Measurements from ENCODE around the gene HADHB. TPM values are rescaled to one million over a fixed set of nuclear protein-coding genes. Genes with fewer than 3 reads are reported as not detected.

Gene HADHB
- 79.8 and 104 TPM in 2 replicates for total RNA-seq

GRCh38 chr2:26244309-26245230 lies at the start of gene HADHB, which contains the start of gene HADHA:
HADHB (plus strand) TSS chr2:26244939; CDS start chr2:26254255, 9,316 bp downstream.
HADHA (minus strand) TSS chr2:26244632; CDS start chr2:26244596, 36 bp downstream.

Other genes with a start within 250 kb of the HADHB start
- 81.2 and 167 TPM in 2 replicates for gene RAB10, start 210.9 kb upstream of the HADHB start, total RNA-seq
- 0.58 and 1.4 TPM in 2 replicates for gene GAREM2, start 71.9 kb upstream of the HADHB start, total RNA-seq
- 135 and 136 TPM in 2 replicates for gene HADHA, start 307 bp upstream of the HADHB start, total RNA-seq
- gene SELENOI, start 101.2 kb downstream of the HADHB start, total RNA-seq: 19.7 and 32.2 TPM in 2 replicates
- under 0.01 TPM in 2 replicates for gene ADGRF3, start 101.8 kb downstream of the HADHB start, total RNA-seq
- gene DRC1, start 157.0 kb downstream of the HADHB start, total RNA-seq: under 0.01 TPM in 1 of 2 replicates, not detected in the other
- gene OTOF, start 233.2 kb downstream of the HADHB start, total RNA-seq: 0.19 and 0.28 TPM in 2 replicates

All from regular cardiac myocyte (primary cell).